ENCODE results near the gene ARHGAP1.

- TF ChIP-seq CTCF (IDR thresholded peaks at IDR 0.05) (no peak), POLR2AphosphoS5 (IDR thresholded peaks at IDR 0.05) (no peak)
These were observed 12.6 kb upstream of the ARHGAP1 start for GRCh38 chr11:46712874-46713576.
